Activated B cell treated with CpG ODN at 0.5 μM for 24 hours (primary cell): Measurements from ENCODE around the gene SPG7. TPM values are rescaled to one million over a fixed set of nuclear protein-coding genes. Genes with fewer than 3 reads are reported as not detected.
A peak's percentile ranks its signal among the peaks of the same experiment; 100 is the strongest.

ENCODE experiments used
- ATAC-seq: fragments of 200-7000 bp; cut with Tn5 transposase; one replicate; pipeline ENCODE4 v1.10.0; 2021; ENCODE audit warnings: low read depth, mild to moderate bottlenecking, moderate library complexity
- CTCF ChIA-PET: fragments of 350-600 bp; sonication (Branson Sonifier 250); formaldehyde crosslinking; loops from one replicate; lab custom pipeline; 2021; ENCODE audit warnings: antibody characterized with exemption; lab: Charles Lee
- POLR2A ChIA-PET: fragments of 350-600 bp; sonication (Branson Sonifier 250); formaldehyde crosslinking; loops from one replicate; lab custom pipeline; 2021; ENCODE audit warnings: antibody characterized with exemption; lab: Charles Lee
- DNase-seq: peaks from one replicate; pipeline ENCODE4 v3.0.0; 2022
- H3K27ac Mint-ChIP-seq: one replicate; pipeline ENCODE4 v1.8.0; 2020; ENCODE audit warnings: mixed read lengths
- H3K27me3 Mint-ChIP-seq: one replicate; pipeline ENCODE4 v1.8.0; 2021; ENCODE audit warnings: mixed read lengths
- H3K36me3 Mint-ChIP-seq: one replicate; pipeline ENCODE4 v1.8.0; 2021; ENCODE audit warnings: low read depth, mixed read lengths
- H3K4me1 Mint-ChIP-seq: one replicate; pipeline ENCODE4 v1.8.0; 2021; ENCODE audit warnings: mixed read lengths
- H3K4me3 Mint-ChIP-seq: one replicate; pipeline ENCODE4 v1.8.0; 2020; ENCODE audit warnings: mild to moderate bottlenecking, mixed read lengths
- H3K9me3 Mint-ChIP-seq: one replicate; pipeline ENCODE4 v1.8.0; 2020; ENCODE audit warnings: mixed read lengths
- intact Hi-C: fragments of 100-400 bp; cut with micrococcal nuclease; formaldehyde crosslinking; loops from one replicate; pipeline ENCODE4 v1.15.1; 2024
- total RNA-seq: library from RNA; stranded (reverse); gene quantifications from 2 replicates; pipeline ENCODE4 v1.2.3, GENCODE V29; 2022
- TF ChIP-seq, protein P1 (sequence below): fragments of 200-600 bp; IDR thresholded peaks from one replicate; pipeline ENCODE4 v1.8.0; 2022; ENCODE audit warnings: antibody characterized with exemption, mild to moderate bottlenecking

Gene SPG7
- total RNA-seq, 1 donor from 2014 or later = 102 TPM

DNA sequence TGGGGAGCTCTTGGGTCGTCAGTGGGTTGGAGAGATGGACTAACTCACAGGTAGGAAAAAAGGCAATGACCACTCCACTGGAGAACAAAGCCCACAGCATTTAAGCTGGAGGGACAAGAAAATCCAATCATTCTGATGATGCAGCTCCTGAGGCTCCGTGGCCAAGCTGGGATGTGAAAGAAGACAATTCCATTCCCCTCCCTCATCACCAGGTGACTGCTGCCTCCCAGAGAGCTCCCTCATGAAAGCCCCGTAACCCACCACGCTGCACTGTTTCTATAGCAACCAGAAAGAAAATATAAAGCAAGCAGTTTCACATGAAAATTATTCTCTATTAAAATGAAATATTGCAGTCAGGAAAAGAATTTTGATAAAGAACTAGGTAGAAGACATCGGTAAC lies 33.1 kb upstream of the SPG7 start:
- TF ChIP-seq, protein P1, sequence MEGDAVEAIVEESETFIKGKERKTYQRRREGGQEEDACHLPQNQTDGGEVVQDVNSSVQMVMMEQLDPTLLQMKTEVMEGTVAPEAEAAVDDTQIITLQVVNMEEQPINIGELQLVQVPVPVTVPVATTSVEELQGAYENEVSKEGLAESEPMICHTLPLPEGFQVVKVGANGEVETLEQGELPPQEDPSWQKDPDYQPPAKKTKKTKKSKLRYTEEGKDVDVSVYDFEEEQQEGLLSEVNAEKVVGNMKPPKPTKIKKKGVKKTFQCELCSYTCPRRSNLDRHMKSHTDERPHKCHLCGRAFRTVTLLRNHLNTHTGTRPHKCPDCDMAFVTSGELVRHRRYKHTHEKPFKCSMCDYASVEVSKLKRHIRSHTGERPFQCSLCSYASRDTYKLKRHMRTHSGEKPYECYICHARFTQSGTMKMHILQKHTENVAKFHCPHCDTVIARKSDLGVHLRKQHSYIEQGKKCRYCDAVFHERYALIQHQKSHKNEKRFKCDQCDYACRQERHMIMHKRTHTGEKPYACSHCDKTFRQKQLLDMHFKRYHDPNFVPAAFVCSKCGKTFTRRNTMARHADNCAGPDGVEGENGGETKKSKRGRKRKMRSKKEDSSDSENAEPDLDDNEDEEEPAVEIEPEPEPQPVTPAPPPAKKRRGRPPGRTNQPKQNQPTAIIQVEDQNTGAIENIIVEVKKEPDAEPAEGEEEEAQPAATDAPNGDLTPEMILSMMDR = no peak
- DNase-seq (no peak), ATAC-seq (no peak)
- ChIA-PET POLR2A (interaction anchor here (2.3 kb wide), 1 partner anchor 13 kb away, joined by 13 read pairs; no protein-coding TSS in a partner anchor), CTCF (interaction anchor here (1.3 kb wide), 1 partner anchor 9 kb away, joined by 3 read pairs; no protein-coding TSS in a partner anchor)
- no peak overlapping the region for H3K4me3 Mint-ChIP-seq
- H3K9me3 Mint-ChIP-seq = no peaks in the 10 kb centered on the region
- intact Hi-C loops = no loop called here
- no peaks in the 10 kb centered on the region for H3K27me3 Mint-ChIP-seq
- H3K27ac Mint-ChIP-seq = no peak overlapping the region
- peaks cover 84% of the 10 kb centered on the region for H3K4me1 Mint-ChIP-seq
- peaks cover 10% of the 10 kb centered on the region for H3K36me3 Mint-ChIP-seq

GRCh38 chr16:89476379-89476778 lies 31.8 kb upstream of the SPG7 start:
- peaks cover 83% of the 10 kb centered on the region for H3K4me1 Mint-ChIP-seq
- ChIA-PET POLR2A (interaction anchor here (0.6 to 4.2 kb wide), 14 partner anchors 9 to 115 kb away, joined by 3 to 62 read pairs (median 4); no protein-coding TSS in a partner anchor), CTCF (interaction anchor here (0.7 to 1.3 kb wide), 6 partner anchors 9 to 50 kb away, joined by 3 to 5 read pairs (median 3); partner anchors contain the start of gene SPG7)
- H3K27ac Mint-ChIP-seq = peak overlapping the region; percentile 74
- no peaks in the 10 kb centered on the region for H3K9me3 Mint-ChIP-seq
- DNase-seq = no peak
- no peaks in the 10 kb centered on the region for H3K27me3 Mint-ChIP-seq
- ATAC-seq = peak; percentile 23
- TF ChIP-seq, protein P1 = no peak
- intact Hi-C loops = loop anchor here (1.0 to 2.0 kb wide), 3 partner anchors 11 to 16 kb away; no protein-coding TSS in a partner anchor
- peak overlapping the region; percentile 69 for H3K4me3 Mint-ChIP-seq
- H3K36me3 Mint-ChIP-seq = peaks cover 18% of the 10 kb centered on the region

DNA sequence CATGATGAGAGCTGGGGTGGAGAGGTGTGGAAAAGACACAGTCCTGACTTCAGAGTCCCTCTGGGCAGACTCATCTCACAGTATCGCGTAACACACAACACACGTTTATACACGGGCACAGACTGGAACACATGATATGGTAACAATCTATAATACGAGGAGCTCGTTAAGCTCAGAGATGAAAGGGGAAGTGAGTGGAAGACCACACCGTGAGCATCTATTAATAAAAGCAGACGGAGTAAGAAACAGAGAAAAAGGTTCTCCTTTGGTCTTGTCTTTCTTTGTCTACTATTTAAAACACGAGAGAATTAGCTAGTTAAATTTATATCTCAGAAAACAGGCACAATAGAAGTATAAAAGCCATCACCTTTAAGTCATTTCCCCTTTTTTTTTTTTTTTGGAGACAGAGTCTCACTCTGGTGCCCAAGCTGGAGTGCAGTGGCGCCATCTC lies 31.4 kb upstream of the SPG7 start:
- intact Hi-C loops = loop anchor here (1.0 to 2.0 kb wide), 3 partner anchors 11 to 16 kb away; no protein-coding TSS in a partner anchor
- Mint-ChIP-seq H3K9me3 (no peaks in the 10 kb centered on the region), H3K4me1 (peaks cover 86% of the 10 kb centered on the region), H3K27ac (peak overlapping the region; percentile 74), H3K36me3 (peaks cover 20% of the 10 kb centered on the region), H3K4me3 (peak overlapping the region; percentile 69), H3K27me3 (no peaks in the 10 kb centered on the region)
- POLR2A ChIA-PET = interaction anchor here (0.6 to 4.2 kb wide), 17 partner anchors 9 to 244 kb away, joined by 3 to 62 read pairs (median 4); no protein-coding TSS in a partner anchor
- TF ChIP-seq, protein P1 = no peak
- CTCF ChIA-PET = interaction anchor here (0.7 to 1.3 kb wide), 6 partner anchors 8 to 50 kb away, joined by 3 to 5 read pairs (median 3); partner anchors contain the start of gene SPG7
- DNase-seq (peak; percentile 29), ATAC-seq (peak; percentile 92)

GRCh38 chr16:89478576-89479221 lies 29.5 kb upstream of the SPG7 start:
- CTCF ChIA-PET = no interaction called here
- DNase-seq (no peak), ATAC-seq (no peak)
- intact Hi-C loops = no loop called here
- Mint-ChIP-seq H3K4me1 (peaks cover 85% of the 10 kb centered on the region), H3K27ac (no peak overlapping the region), H3K36me3 (peaks cover 35% of the 10 kb centered on the region), H3K27me3 (no peaks in the 10 kb centered on the region), H3K4me3 (peak overlapping the region; percentile 50), H3K9me3 (no peaks in the 10 kb centered on the region)
- POLR2A ChIA-PET = interaction anchor here (4.2 kb wide), 1 partner anchor 10 kb away, joined by 62 read pairs; no protein-coding TSS in a partner anchor
- TF ChIP-seq, protein P1 = no peak

DNA sequence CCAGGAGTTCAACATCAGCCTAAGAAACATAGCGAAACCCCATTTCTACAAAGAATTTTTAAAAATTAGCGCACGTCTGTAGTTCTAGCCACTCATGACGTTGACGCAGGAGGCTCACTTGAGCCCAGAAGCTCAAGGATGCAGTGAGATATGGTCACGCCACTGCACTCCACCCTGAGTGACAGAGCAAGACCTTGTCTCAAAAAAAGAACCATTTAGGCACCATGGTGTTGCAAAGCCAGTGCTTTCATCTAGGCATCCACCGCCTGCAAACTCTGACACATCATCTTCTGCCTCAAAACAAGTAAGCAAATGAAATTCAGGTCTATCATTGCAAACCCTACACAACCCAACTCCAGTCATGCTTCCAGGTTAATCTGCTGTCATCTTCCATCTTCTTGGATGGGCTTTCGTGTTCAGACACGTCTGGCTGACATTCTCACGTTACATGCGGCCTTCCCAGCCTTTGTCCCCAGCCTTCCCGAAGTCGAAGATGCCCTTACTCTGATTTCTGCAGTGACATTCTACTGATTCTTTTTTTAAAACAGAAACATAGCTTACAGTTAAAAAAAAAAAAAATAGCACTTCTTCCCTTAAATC lies 26.7 kb upstream of the SPG7 start:
- peaks cover 86% of the 10 kb centered on the region for H3K4me1 Mint-ChIP-seq
- TF ChIP-seq, protein P1 = no peak
- no peak overlapping the region for H3K4me3 Mint-ChIP-seq
- H3K27ac Mint-ChIP-seq = no peak overlapping the region
- ATAC-seq = no peak
- intact Hi-C loops = no loop called here
- H3K36me3 Mint-ChIP-seq = peaks cover 41% of the 10 kb centered on the region
- ChIA-PET CTCF (no interaction called here), POLR2A (no interaction called here)
- DNase-seq = no peak
- no peaks in the 10 kb centered on the region for H3K9me3 Mint-ChIP-seq
- no peaks in the 10 kb centered on the region for H3K27me3 Mint-ChIP-seq
